IPS-15b (cell line): Measurements from ENCODE around the gene KCTD3.

Experiments
- H3K27me3 ChIP-seq: one replicate; pipeline ENCODE4 v1.6.1; 2013; ENCODE audit warnings: low read length; ENCODE audit not compliant: control insufficient read depth, insufficient read depth
- H3K36me3 ChIP-seq: one replicate; pipeline ENCODE4 v1.6.1; 2013; ENCODE audit warnings: low read length; ENCODE audit not compliant: control insufficient read depth, insufficient read depth
- H3K4me1 ChIP-seq: one replicate; pipeline ENCODE4 v1.6.1; 2013; ENCODE audit warnings: mild to moderate bottlenecking, low read length; ENCODE audit not compliant: control insufficient read depth, insufficient read depth
- H3K4me3 ChIP-seq: one replicate; pipeline ENCODE4 v1.5.1; 2013; ENCODE audit warnings: low read depth, low read length
- H3K9ac ChIP-seq: one replicate; pipeline ENCODE4 v1.6.1; 2013; ENCODE audit warnings: low read depth, mild to moderate bottlenecking, low read length
- H3K9me3 ChIP-seq: one replicate; pipeline ENCODE4 v1.6.1; 2013; ENCODE audit warnings: mild to moderate bottlenecking, low read length; ENCODE audit not compliant: control insufficient read depth, insufficient read depth

The KCTD3 gene

DNA sequence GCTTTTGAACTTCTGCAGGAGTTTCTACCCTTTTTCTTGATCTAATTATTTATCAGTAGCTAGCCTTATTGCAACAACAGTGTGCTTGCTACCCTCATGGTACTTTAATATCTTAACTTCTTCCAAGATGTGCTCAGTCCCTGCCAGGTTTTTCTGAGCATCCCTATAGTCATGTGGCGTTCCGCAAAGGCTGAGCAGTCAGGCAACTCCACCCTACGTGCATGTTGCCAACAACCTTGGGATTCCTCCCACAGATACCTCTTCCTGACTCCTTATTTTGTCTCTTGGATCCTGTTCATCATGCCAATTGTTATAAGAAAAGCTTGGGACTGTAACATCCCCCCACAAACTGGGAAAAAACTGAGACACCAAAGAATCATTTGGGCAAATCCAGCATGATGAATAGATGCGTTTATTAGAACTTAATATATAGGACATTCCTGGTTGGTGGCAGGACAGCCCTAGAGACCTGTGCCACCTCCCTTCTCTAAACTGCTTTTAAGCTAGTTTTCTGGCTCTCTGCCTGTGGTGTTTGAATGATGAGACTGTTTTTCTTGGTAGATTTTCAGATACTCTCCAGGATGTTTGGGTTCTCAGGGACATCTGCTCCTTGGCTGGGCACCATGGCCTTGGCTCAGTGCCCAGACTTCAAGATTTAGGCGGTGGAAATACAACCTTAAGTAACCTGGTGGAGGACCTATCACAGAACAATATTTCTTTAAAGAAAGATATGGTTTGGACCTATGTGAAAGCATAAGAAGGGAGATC is 27.1 kb upstream of the KCTD3 start:
- Histone ChIP-seq H3K4me1 (no peaks in the 10 kb centered on the region), H3K9me3 (no peaks in the 10 kb centered on the region), H3K36me3 (no peaks in the 10 kb centered on the region), H3K9ac (no peak overlapping the region), H3K4me3 (no peak overlapping the region), H3K27me3 (no peaks in the 10 kb centered on the region)

DNA sequence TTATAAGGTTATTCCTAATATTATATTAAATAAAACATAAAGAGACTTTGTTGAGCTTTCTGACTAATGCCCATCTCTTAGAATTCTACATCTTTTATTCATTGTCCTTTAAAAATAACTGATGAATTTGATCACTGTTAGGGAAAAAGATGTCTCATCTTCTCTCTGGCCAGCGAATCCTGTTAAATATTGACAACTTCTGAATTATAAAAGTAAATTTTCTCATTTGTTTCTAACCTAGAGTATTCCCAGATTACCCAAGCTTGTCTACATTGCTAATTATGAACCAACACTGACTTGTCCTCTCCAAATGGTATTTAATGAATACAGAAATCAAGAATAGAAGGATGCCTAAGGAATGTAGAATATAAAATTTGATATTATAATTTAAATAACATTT is 24.8 kb upstream of the KCTD3 start:
- Histone ChIP-seq H3K9ac (no peak overlapping the region), H3K9me3 (no peaks in the 10 kb centered on the region), H3K4me3 (no peak overlapping the region), H3K4me1 (no peaks in the 10 kb centered on the region), H3K27me3 (no peaks in the 10 kb centered on the region), H3K36me3 (no peaks in the 10 kb centered on the region)

DNA sequence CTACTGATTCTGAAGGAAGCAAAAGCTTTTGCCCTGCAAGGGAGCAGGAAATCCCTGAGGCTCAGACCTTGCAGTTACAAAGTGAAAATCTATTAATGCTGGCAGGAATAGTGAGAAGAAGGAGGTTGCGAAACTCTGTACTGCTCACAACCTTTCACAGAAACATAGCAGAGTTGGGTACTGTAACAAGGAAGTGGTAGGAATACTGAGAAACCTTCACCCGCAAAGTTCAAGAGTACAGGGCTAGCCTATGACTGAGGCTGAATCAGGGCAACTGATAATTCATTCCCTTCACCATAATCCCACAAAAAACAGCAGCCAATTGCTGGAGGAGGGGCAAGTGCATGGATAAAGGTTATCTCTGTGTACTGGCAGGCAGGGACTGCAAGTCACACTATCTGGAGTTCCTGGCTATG is 23.9 kb upstream of the KCTD3 start:
- Histone ChIP-seq H3K9me3 (no peaks in the 10 kb centered on the region), H3K9ac (no peak overlapping the region)

DNA sequence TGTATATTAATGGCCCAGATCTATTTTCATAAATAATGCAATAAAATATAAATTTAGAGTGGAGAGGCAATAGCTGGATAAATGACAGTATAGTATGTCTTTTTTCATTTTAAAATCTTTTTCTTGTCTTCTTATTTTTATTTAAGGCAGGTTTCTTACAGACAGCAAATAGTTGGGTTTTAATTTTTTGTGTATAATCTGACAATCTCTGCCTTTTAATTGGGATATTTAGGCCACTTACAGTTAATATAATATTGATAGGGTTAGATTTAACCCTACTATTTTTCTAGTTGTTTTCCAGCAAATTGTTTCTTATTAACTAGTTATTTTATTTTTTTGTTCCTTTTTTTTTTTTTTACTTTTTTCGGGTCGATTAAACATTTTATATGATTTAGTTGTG is 23.3 kb upstream of the KCTD3 start:
- no peaks in the 10 kb centered on the region for H3K4me1 ChIP-seq
- H3K27me3 ChIP-seq: no peaks in the 10 kb centered on the region
- H3K4me3 ChIP-seq: no peak overlapping the region
- no peaks in the 10 kb centered on the region for H3K9me3 ChIP-seq
- no peaks in the 10 kb centered on the region for H3K36me3 ChIP-seq
- no peak overlapping the region for H3K9ac ChIP-seq

More for the DNA sequence above, 23.9 kb upstream of the KCTD3 start:
- no peaks in the 10 kb centered on the region for H3K36me3 ChIP-seq
- H3K4me1 ChIP-seq: no peaks in the 10 kb centered on the region
- H3K4me3 ChIP-seq: no peak overlapping the region
- H3K27me3 ChIP-seq: no peaks in the 10 kb centered on the region

DNA sequence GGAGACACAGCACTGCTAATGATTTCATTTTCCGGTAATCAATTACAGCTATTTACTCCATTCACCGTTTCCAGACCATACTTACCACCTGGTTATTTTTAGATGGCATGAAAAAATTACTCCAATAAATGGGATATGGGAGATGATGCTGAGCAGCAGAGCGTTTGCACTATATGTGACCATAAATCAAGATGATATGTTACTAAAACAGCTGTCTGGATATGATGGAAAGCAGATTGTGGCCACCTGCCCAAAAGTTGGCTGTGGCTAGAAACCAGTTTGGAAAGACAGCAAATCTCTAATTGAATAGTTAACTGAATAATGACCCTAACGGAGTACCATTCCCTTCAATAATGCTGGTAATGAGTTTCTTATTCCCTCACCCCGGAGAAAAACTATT is 22.5 kb upstream of the KCTD3 start:
- H3K9ac ChIP-seq: no peak overlapping the region
- H3K27me3 ChIP-seq: no peaks in the 10 kb centered on the region
- no peaks in the 10 kb centered on the region for H3K36me3 ChIP-seq
- no peak overlapping the region for H3K4me3 ChIP-seq
- H3K4me1 ChIP-seq: no peaks in the 10 kb centered on the region
- no peaks in the 10 kb centered on the region for H3K9me3 ChIP-seq

DNA sequence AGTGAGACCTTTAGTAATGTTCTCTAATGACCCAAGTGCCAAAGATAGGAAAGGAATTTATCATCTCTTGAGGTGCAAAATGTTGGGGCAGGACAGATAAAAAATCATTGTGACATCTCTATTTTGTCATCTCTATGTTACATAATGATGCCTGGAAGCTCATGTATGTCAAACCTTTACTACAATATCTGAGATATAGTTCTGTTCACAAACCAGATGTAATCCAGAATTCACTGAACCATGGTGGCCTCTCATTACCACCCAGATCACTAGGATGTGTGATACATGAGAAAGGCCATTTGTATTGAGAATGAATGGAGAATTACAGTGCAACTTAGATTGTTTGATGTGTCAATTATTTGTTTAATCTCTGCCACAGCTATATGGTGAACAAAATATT is 22.0 kb upstream of the KCTD3 start:
- Histone ChIP-seq H3K9me3 (no peaks in the 10 kb centered on the region), H3K4me1 (no peaks in the 10 kb centered on the region), H3K36me3 (no peaks in the 10 kb centered on the region), H3K27me3 (no peaks in the 10 kb centered on the region), H3K9ac (no peak overlapping the region), H3K4me3 (no peak overlapping the region)

DNA sequence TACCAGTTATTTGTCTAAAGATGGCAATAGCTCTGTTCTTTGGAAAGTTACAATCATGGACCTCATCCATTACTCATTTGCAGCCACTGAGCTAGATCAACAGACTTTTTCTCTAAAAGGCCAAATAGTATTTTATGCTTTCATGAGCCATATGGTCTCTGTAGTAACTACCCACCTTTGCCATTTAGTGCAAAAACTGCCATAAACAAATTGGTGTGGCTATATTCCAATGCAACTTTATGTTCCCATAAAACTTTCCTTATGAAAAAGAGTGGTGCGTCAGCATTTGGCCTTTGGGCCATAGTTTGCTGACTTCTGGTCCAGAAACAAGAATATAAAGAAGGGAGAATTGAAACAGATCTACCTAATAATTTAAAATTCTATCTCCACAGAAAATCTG is 20.1 kb upstream of the KCTD3 start:
- H3K4me3 ChIP-seq: no peak overlapping the region
- H3K9ac ChIP-seq: no peak overlapping the region
- no peaks in the 10 kb centered on the region for H3K36me3 ChIP-seq
- no peaks in the 10 kb centered on the region for H3K27me3 ChIP-seq
- H3K9me3 ChIP-seq: no peaks in the 10 kb centered on the region
- H3K4me1 ChIP-seq: no peaks in the 10 kb centered on the region

DNA sequence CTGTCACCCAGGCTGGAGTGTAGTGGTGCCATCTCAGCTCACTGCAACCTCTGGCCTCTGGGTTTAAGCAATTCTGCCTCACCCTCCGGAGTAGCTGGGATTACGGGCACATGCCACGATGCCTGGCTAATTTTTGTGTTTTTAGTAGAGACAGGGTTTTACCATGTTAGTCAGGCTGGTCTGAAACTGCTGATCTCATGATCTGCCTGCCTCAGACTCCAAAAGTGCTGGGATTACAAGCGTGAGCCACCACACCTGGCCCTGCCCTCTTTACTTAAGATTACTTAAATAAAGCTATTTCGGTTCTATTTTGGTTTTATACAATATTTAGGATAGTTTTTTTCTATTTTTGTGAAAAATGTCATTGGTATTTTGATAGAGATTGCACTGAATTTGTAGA is 15.3 kb upstream of the KCTD3 start:
- H3K36me3 ChIP-seq: no peaks in the 10 kb centered on the region
- H3K27me3 ChIP-seq: no peaks in the 10 kb centered on the region
- no peaks in the 10 kb centered on the region for H3K4me1 ChIP-seq
- H3K9ac ChIP-seq: no peak overlapping the region
- no peaks in the 10 kb centered on the region for H3K9me3 ChIP-seq
- no peak overlapping the region for H3K4me3 ChIP-seq

DNA sequence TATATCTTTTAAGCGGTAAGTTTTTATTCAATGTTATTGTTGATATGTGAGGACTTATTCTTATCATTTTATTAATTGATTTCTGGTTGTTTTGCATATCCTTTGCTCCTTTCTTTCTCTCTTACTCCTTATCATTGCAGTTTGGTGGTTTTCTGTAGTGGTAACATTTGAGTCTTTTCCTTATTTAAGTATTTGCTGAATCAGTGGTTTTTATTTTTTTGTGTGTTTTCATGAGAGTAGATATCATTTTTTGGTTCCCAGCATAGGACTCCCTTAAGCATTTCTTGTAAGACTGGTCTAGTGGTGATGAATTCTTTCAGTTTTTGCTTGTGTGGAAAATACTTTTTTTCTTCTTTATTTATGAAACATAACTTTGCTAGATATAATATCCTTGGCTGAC is 12.2 kb upstream of the KCTD3 start:
- Histone ChIP-seq H3K27me3 (no peaks in the 10 kb centered on the region), H3K4me3 (no peak overlapping the region), H3K9ac (no peak overlapping the region)

DNA sequence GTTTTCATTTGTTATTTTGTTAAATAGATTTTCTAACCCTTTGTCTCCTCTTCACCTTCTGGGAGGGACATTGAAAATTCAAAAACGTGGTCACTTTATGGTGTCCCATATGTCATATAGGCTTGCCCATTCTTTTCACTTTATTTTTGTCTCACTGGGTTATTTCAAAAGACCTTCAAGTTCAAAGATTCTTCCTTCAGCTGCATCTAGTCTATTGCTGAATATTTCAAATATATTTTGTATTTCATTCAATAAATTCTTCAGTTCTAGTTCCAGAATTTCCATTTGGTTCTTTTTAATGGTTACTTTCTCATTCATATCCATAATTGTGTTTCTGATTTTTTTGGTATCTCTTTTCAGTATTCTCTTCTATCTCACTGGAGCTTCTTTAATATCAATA is 11.6 kb upstream of the KCTD3 start:
- Histone ChIP-seq H3K27me3 (no peaks in the 10 kb centered on the region), H3K4me3 (no peak overlapping the region), H3K4me1 (no peaks in the 10 kb centered on the region), H3K9me3 (no peaks in the 10 kb centered on the region), H3K36me3 (no peaks in the 10 kb centered on the region), H3K9ac (no peak overlapping the region)

More for the DNA sequence above, 12.2 kb upstream of the KCTD3 start:
- Histone ChIP-seq H3K9me3 (no peaks in the 10 kb centered on the region), H3K36me3 (no peaks in the 10 kb centered on the region), H3K4me1 (no peaks in the 10 kb centered on the region)

DNA sequence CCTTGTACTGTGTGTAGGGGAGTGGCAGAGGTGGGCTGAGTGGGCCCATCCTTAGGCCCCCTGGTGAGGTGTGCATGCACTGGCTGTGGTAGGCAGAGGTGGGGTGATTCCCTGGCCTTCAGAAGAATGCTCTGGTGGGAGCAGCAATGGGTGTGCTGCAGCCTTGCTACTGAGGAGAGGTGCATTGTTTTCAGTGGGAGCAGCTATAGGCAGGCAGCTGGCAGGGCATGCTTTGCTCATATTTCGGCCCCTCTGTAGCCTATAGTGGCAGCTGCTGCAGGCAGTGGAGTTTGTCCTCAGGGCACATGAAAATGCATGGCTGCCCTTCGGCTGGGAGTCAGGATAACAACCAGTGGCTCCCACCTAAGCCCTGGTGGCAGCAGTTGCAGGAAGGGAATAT is 10.1 kb upstream of the KCTD3 start:
- Histone ChIP-seq H3K36me3 (no peaks in the 10 kb centered on the region), H3K27me3 (no peaks in the 10 kb centered on the region), H3K4me3 (no peak overlapping the region), H3K4me1 (no peaks in the 10 kb centered on the region), H3K9me3 (no peaks in the 10 kb centered on the region), H3K9ac (no peak overlapping the region)

DNA sequence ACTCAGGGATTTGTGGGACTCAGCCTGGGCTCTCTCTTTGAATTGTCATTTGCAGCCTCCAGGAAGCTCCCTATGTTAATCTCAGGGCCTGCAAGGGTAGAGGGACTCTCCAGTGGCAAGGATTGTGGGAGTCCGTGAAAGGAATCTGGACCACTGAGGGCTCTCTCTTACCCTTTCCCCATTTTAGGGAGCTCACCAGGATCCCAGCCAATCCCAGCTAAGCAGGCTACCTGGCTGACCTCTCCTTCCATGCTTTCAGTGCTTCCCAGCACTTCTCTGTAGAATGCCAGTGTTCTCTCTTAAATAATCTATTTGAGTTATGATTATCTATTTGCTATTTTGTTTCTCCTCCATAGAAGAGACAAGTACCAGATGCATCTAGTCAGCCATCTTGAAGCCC is 9.6 kb upstream of the KCTD3 start:
- H3K4me1 ChIP-seq: no peaks in the 10 kb centered on the region
- H3K4me3 ChIP-seq: no peak overlapping the region
- H3K9me3 ChIP-seq: no peaks in the 10 kb centered on the region
- no peak overlapping the region for H3K9ac ChIP-seq
- H3K36me3 ChIP-seq: no peaks in the 10 kb centered on the region
- H3K27me3 ChIP-seq: no peaks in the 10 kb centered on the region
